Lower lobe of right lung (tissue), 2 donors: ENCODE results near the gene PCDH9. TPM values are rescaled to one million over a fixed set of nuclear protein-coding genes. Genes with fewer than 3 reads are reported as not detected.

ENCODE experiments used
- ATAC-seq, 2 donors: fragments of 200-7000 bp; cut with Tn5 transposase; one replicate each; pipeline ENCODE4 v1.9.1; 2020 to 2022; ENCODE audit warnings: mild to moderate bottlenecking in 2 of 2, moderate library complexity in 2 of 2
- DNase-seq: peaks from one replicate; pipeline ENCODE4 v3.0.0-alpha.2; 2020
- H3K27ac ChIP-seq: fragments of 200-600 bp; one replicate; pipeline ENCODE4 v1.8.0; 2022
- H3K27me3 ChIP-seq: fragments of 200-600 bp; one replicate; pipeline ENCODE4 v1.8.0; 2022; ENCODE audit warnings: low read depth
- H3K36me3 ChIP-seq: fragments of 200-600 bp; one replicate; pipeline ENCODE4 v1.8.0; 2022; ENCODE audit warnings: mild to moderate bottlenecking
- H3K4me1 ChIP-seq: fragments of 200-600 bp; one replicate; pipeline ENCODE4 v1.8.0; 2022
- H3K4me3 ChIP-seq: fragments of 200-600 bp; one replicate; pipeline ENCODE4 v1.8.0; 2022; ENCODE audit warnings: mild to moderate bottlenecking
- H3K9me3 ChIP-seq: fragments of 200-600 bp; one replicate; pipeline ENCODE4 v1.8.0; 2022
- CTCF ChIP-seq: fragments of 200-600 bp; IDR thresholded peaks from one replicate; pipeline ENCODE4 v1.8.0; 2022; ENCODE audit warnings: antibody characterized with exemption, mild to moderate bottlenecking
- intact Hi-C: fragments of 100-400 bp; cut with DNase I; formaldehyde crosslinking; loops from one replicate; pipeline ENCODE4 v1.11.0; 2022
- total RNA-seq: library from RNA; stranded (reverse); fragmentation: NEBNext Ultra II Directional; extraction: Animal tissue kit (Norgen Biotek cat#: 25700); gene quantifications from one replicate; pipeline ENCODE4 v1.2.1, GENCODE V29; 2021
- donor health status: DM: no; HTN: yes; CAD: no; lungs with severe emphysema.

The PCDH9 gene
- total RNA-seq, 1 donor from 2014 or later, result 8.9 TPM

GRCh38 chr13:66567899-66568612, 662.1 kb downstream of the PCDH9 start:
- Histone ChIP-seq H3K27ac (no peak overlapping the region), H3K36me3 (no peaks in the 10 kb centered on the region), H3K4me1 (no peaks in the 10 kb centered on the region), H3K4me3 (no peak overlapping the region), H3K9me3 (no peaks in the 10 kb centered on the region), H3K27me3 (no peaks in the 10 kb centered on the region)
- DNase-seq (no peak), ATAC-seq (no peak)
- intact Hi-C loops, result no loop called here
- no peak for TF ChIP-seq CTCF

GRCh38 chr13:66565279-66565678, 664.9 kb downstream of the PCDH9 start:
- H3K27ac ChIP-seq, result no peak overlapping the region
- no peak for TF ChIP-seq CTCF
- H3K36me3 ChIP-seq, result no peaks in the 10 kb centered on the region
- H3K4me1 ChIP-seq, result no peaks in the 10 kb centered on the region
- no peaks in the 10 kb centered on the region for H3K27me3 ChIP-seq
- intact Hi-C loops, result no loop called here
- no peak overlapping the region for H3K4me3 ChIP-seq
- ATAC-seq, result no peak
- H3K9me3 ChIP-seq, result no peaks in the 10 kb centered on the region
- DNase-seq, result no peak

- Histone ChIP-seq H3K27me3 (no peaks in the 10 kb centered on the region), H3K4me1 (no peaks in the 10 kb centered on the region), H3K27ac (no peak overlapping the region), H3K36me3 (no peaks in the 10 kb centered on the region), H3K4me3 (no peak overlapping the region), H3K9me3 (no peaks in the 10 kb centered on the region)
- intact Hi-C loops, result no loop called here
- no peak for ATAC-seq
- DNase-seq, result no peak
- no peak for TF ChIP-seq CTCF
These were observed 667.1 kb downstream of the PCDH9 start for GRCh38 chr13:66563076-66563475.

- H3K36me3 ChIP-seq, result no peaks in the 10 kb centered on the region
- H3K27ac ChIP-seq, result no peak overlapping the region
- no peaks in the 10 kb centered on the region for H3K27me3 ChIP-seq
- H3K9me3 ChIP-seq, result no peaks in the 10 kb centered on the region
- H3K4me3 ChIP-seq, result no peak overlapping the region
- intact Hi-C loops, result no loop called here
- no peak for TF ChIP-seq CTCF
- no peak for ATAC-seq
- H3K4me1 ChIP-seq, result no peaks in the 10 kb centered on the region
- no peak for DNase-seq
These were observed 668.1 kb downstream of the PCDH9 start for GRCh38 chr13:66562054-66562453.

- H3K4me1 ChIP-seq, result no peaks in the 10 kb centered on the region
- TF ChIP-seq CTCF, result no peak
- intact Hi-C loops, result no loop called here
- no peaks in the 10 kb centered on the region for H3K27me3 ChIP-seq
- no peak overlapping the region for H3K27ac ChIP-seq
- no peak for ATAC-seq
- no peak for DNase-seq
- no peaks in the 10 kb centered on the region for H3K36me3 ChIP-seq
- no peaks in the 10 kb centered on the region for H3K9me3 ChIP-seq
- H3K4me3 ChIP-seq, result no peak overlapping the region
These were observed 669.1 kb downstream of the PCDH9 start for GRCh38 chr13:66560991-66561390.
